ENCODE results near the gene IGSF9B. TPM values are rescaled to one million over a fixed set of nuclear protein-coding genes. Genes with fewer than 3 reads are reported as not detected.

Gene IGSF9B
- total and polyA plus RNA-seq, 9 of the 15 experiments (the other 6 are each of a cell fraction or from before 2014, with no cell fraction given) = 0.09 TPM; not detected in 8

DNA sequence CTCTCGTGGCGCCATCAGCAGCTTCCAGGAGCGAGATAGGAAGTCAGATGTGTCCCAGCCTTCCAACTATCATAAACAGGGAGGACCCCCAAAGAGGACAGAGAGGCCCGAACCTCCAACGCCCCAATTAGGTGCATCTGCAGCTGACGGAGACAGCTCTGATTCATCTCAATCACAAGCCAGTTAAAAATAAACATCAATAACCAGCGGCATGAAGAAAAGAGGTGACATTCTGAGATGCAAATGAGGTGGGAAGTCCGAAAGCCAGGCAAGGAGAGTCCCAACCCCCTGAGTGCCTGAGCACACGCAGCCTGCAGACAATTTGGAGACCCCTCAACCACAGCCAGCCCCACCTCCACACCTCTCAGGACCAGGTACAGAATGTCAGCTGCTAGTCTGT lies 28.1 kb upstream of the IGSF9B start:
- DNase-seq (ENCODE audit: extremely low read depth in 1 of 4, low spot score in 3 of 4) = no peak
- no peaks in the 10 kb centered on the region for H3K79me2 ChIP-seq (ENCODE audit: control insufficient read depth, insufficient read depth, low read length)
- no TSS peak for BruUV-seq (replicated peaks)
- no peaks in the 10 kb centered on the region for H3K36me3 ChIP-seq (ENCODE audit: control insufficient read depth, insufficient read depth, low read length)
- intact Hi-C loops (cut with micrococcal nuclease) (no loop called here), in situ Hi-C loops (cut with MboI) (no loop called here)
- ATAC-seq = no peak
- H3K9me1 ChIP-seq (ENCODE audit: control insufficient read depth, insufficient read depth, low read length) = peaks cover 3% of the 10 kb centered on the region
- H3K9ac ChIP-seq (ENCODE audit: insufficient read depth in 1 of 2, low read depth in 2 of 2, low read length in 2 of 2) = no peak overlapping the region
- H3K4me2 ChIP-seq (ENCODE audit: insufficient read depth, low read length) = no peak overlapping the region
- FAIRE-seq = no peak
- H4K20me1 ChIP-seq (replicated peaks; ENCODE audit: control insufficient read depth, insufficient read depth, low read length) = peaks cover 4% of the 10 kb centered on the region; the same call in 1 of the 2 replicates
- no peak overlapping the region for H3K4me3 ChIP-seq
- H3K4me1 ChIP-seq (replicated peaks in 1 of 2; ENCODE audit: control insufficient read depth in 2 of 2, insufficient read depth in 2 of 2, low read length in 2 of 2) = no peaks in the 10 kb centered on the region
- 0% methylated on average over 9 of the region's 9 CpGs for WGBS (ENCODE audit: insufficient coverage, low coverage, missing lambda C conversion rate)
- peaks cover 21 to 71% of the 10 kb centered on the region in 2 experiments; a peak in 4 of 5 replicates for H3K27me3 ChIP-seq (ENCODE audit: control insufficient read depth in 2 of 2, insufficient read depth in 2 of 2, low read length in 2 of 2)
- no peaks in the 10 kb centered on the region for H3K9me3 ChIP-seq (replicated peaks; ENCODE audit: control insufficient read depth, insufficient read depth, low read depth, low read length)
- ChIA-PET CTCF (ENCODE audit: low intra/inter-chr PET ratio) (no interaction called here), POLR2A (no interaction called here)
- H2AFZ ChIP-seq (ENCODE audit: low read depth, low read length) = no peak overlapping the region
- H3K27ac ChIP-seq (ENCODE audit: extremely low read depth, low read depth, low read length) = no peak overlapping the region
- TF ChIP-seq PTRF (tag; IDR thresholded peaks at IDR 0.05) = no peak
- no peak for TF ChIP-seq SNRNP70 (optimal IDR thresholded peaks at IDR 0.05; ENCODE audit: low read depth, low read length)
- no peak for TF ChIP-seq ETV5 (CRISPR knock-in tag; IDR thresholded peaks at IDR 0.05; ENCODE audit: low read depth)
- TF ChIP-seq NFIX (CRISPR knock-in tag; IDR thresholded peaks at IDR 0.05; ENCODE audit: low read depth) = no peak
- TF ChIP-seq BRCA1 (IDR thresholded peaks at IDR 0.05) = no peak
- TF ChIP-seq BRCA1 (CRISPR knock-in tag; IDR thresholded peaks at IDR 0.05) = no peak
- no peak for TF ChIP-seq MECOM (CRISPR knock-in tag; IDR thresholded peaks at IDR 0.05)
- no peak for TF ChIP-seq POLR2AphosphoS2 (IDR thresholded peaks at IDR 0.05; ENCODE audit: low read length)
- TF ChIP-seq ZNF354B (CRISPR knock-in tag; IDR thresholded peaks at IDR 0.05) = no peak
- TF ChIP-seq RBM15 (IDR thresholded peaks at IDR 0.05; ENCODE audit: insufficient read depth, low read length) = no peak
- no peak for TF ChIP-seq ZNF717 (CRISPR knock-in tag; IDR thresholded peaks at IDR 0.05)
- TF ChIP-seq, protein P1, sequence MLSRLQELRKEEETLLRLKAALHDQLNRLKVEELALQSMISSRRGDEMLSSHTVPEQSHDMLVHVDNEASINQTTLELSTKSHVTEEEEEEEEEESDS (CRISPR knock-in tag; IDR thresholded peaks at IDR 0.05) = no peak
- TF ChIP-seq, protein P2, sequence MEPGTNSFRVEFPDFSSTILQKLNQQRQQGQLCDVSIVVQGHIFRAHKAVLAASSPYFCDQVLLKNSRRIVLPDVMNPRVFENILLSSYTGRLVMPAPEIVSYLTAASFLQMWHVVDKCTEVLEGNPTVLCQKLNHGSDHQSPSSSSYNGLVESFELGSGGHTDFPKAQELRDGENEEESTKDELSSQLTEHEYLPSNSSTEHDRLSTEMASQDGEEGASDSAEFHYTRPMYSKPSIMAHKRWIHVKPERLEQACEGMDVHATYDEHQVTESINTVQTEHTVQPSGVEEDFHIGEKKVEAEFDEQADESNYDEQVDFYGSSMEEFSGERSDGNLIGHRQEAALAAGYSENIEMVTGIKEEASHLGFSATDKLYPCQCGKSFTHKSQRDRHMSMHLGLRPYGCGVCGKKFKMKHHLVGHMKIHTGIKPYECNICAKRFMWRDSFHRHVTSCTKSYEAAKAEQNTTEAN (CRISPR knock-in tag; IDR thresholded peaks at IDR 0.05) = no peak
- TF ChIP-seq, protein P3, sequence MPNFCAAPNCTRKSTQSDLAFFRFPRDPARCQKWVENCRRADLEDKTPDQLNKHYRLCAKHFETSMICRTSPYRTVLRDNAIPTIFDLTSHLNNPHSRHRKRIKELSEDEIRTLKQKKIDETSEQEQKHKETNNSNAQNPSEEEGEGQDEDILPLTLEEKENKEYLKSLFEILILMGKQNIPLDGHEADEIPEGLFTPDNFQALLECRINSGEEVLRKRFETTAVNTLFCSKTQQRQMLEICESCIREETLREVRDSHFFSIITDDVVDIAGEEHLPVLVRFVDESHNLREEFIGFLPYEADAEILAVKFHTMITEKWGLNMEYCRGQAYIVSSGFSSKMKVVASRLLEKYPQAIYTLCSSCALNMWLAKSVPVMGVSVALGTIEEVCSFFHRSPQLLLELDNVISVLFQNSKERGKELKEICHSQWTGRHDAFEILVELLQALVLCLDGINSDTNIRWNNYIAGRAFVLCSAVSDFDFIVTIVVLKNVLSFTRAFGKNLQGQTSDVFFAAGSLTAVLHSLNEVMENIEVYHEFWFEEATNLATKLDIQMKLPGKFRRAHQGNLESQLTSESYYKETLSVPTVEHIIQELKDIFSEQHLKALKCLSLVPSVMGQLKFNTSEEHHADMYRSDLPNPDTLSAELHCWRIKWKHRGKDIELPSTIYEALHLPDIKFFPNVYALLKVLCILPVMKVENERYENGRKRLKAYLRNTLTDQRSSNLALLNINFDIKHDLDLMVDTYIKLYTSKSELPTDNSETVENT (CRISPR knock-in tag; IDR thresholded peaks at IDR 0.05) = no peak
